NCI-H128 (cell line): ENCODE data around the gene PTRHD1.
A peak's percentile ranks its signal among the peaks of the same experiment; 100 is the strongest.

Experiments used
- DNase-seq: peaks from one replicate; lab custom pipeline; 2025; ENCODE audit not compliant: unreplicated experiment; lab: John Stamatoyannopoulos, UW

Gene PTRHD1

DNA sequence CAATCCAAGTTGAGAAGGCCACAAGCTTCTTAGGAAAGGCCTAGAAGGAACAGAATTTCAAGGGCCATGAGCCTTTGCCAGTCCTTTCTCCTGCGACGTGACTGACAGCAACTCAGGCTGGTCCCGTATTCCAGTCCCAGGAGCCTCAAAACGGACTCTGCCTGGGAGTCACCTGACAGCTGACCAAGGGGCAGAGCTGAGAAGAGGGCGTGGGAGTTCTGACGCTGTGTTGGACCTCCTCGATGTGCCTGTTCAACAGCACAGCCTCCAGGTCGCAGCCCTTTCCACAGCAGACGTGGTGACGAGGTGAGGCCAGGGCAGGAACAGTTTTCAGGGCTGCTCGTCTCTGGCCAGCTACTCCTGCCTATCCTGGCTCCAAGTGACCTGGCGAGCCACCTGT is 37.6 kb upstream of the PTRHD1 start:
- DNase-seq: no peak

DNA sequence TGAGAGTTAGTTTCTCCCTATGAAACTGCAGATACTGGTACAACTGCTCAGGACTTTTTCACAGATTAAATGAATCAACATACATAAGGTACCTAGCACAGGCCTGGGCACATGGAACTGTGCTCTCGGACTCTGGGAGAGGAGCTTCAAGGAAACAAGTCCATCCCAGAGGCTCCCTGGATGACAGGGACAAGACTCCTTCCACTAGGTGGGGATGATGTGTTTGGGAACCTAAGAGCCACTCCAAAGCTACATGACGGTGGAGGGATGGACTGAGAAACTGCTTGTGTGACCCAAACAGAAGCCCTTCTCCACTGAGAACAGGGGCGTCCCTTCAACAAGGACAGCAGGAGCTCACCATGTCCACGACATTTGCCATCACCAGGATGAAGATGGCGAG is 37.2 kb upstream of the PTRHD1 start:
- no peak for DNase-seq

DNA sequence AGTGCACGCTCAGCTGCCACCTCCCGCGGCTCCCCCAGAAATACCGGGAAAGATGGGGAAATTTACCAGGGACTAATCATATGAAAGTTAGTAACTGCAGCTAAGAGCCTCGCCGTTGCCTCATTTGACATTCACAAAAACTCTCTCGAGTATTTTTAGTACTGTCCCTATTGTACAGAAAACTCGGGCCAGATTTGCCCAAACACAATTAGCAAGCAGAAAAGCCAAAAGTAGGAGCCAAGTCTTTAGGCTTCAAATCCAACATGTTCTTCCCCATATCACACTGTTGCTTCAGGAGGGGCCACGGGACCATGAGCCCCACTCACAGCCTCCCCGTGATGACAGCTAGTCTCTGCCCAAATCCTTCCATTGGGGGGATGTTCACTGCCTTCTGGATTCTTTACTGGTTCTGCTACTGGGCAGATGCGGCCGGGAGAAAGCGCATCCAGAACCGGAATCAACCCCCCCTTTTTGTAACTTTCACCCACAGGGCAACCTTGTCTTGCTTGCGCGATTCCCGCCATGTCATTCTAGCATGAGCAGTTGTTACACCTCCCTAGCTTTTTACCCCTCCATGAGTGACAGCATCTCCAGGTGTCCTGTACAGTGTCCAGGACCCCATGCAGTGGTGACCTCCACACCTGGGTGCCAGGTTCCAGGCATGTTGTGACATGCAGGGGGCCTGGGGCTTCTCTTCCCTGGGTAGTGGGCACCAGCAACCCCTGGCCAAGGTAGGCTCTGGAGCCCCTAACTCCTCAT is 35.2 kb upstream of the PTRHD1 start:
- no peak for DNase-seq

DNA sequence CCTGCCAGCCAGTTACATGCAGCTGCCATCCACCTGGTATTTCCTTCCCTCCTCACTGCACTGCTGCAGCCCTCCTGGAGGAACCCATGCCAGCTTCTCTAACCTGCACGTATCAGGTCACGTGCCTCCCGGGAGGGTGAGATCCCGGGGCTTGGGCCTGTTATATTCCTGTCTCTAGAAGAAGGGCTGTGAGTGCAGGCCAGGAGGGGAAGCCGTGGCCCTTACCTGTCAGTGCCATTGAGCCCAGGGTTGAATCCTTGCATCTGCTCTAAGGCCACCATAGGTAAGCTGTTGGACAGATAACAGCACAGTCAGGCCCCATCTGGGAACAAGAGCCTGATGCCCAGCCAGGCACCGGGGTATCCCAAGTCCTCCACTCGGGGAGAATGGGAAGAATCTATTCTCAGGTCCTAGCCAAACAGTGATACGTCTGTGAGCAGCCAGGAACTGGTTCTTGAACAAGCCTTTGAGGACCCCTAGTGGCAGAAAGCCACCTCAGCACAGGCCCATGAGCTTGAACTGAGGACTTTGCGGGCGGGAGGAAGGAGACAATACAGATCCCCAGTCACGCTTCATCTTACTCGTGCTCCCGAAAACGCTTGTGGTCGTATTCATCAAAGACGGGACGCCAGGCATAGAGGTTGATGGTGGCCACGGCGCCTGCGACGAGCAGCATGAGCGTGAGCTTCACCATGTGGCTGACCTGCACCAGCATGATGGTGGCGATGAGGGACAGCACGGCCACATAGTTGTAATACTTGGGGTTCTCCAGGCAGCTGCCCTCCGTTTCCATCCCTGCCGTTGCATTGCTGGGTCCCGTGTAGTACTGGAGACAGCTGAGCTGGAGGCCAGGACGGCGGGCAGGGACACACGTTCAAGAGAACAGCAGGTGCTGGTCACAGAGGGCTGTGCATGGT is 34.4 kb upstream of the PTRHD1 start:
- DNase-seq: peak; percentile 73

DNA sequence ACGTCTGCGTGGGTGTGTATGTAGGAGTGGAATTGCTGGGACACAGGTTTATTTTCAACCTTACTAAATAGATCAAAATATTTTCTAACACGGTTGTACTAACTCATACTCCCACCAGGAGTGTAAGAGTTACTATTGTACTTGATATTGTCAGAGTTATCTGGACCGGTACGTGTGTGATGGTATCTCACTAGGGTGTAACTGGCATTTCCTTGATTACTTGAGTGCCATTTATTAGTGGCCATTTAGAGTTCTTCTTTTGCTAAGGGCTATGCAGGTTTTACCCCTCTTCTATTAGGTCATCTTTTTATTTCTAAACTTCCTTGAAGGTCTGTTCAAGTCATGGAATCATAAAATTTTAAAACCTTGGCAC is 33.6 kb upstream of the PTRHD1 start:
- DNase-seq: no peak

DNA sequence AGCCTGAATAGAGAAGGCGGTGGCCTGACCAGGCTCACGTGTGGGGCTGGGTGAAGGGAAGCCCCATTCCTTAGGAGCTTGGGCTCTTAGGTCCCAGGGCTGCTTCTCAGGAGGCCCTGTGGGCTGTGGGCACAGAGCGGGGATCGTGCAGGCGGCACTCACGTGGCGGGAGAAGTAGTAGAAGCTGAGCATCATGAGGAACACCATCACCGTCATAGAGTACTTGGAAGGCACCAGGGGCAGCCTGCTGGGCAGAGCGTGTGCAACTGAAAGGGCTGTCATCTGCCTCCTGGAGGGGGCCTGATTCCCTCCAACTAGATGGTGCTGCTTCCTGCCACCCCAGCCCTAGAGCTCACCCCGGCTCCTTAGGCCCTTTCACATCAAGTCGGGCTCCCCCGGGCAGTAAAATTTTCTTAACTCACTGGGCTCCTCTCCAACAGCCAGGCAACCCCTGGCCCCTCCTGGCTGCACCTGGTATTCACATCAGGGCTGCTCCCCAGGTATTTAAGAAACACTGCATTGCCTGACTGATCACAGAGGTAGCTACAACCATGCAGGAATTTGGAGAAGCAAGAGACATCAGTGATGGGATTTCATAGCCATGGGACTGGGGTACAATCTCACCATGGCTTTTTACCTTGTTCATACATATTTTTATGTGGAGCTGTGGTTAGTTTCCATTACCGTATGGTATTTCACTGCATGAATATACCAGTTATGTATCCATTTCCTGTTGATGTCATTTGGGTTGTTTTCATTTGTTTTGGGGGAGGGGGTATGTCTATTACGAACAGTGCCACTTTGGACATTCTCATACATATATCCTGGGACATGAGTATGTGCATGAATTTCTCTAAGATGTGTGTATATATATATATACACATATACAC is 32.9 kb upstream of the PTRHD1 start:
- DNase-seq: no peak

DNA sequence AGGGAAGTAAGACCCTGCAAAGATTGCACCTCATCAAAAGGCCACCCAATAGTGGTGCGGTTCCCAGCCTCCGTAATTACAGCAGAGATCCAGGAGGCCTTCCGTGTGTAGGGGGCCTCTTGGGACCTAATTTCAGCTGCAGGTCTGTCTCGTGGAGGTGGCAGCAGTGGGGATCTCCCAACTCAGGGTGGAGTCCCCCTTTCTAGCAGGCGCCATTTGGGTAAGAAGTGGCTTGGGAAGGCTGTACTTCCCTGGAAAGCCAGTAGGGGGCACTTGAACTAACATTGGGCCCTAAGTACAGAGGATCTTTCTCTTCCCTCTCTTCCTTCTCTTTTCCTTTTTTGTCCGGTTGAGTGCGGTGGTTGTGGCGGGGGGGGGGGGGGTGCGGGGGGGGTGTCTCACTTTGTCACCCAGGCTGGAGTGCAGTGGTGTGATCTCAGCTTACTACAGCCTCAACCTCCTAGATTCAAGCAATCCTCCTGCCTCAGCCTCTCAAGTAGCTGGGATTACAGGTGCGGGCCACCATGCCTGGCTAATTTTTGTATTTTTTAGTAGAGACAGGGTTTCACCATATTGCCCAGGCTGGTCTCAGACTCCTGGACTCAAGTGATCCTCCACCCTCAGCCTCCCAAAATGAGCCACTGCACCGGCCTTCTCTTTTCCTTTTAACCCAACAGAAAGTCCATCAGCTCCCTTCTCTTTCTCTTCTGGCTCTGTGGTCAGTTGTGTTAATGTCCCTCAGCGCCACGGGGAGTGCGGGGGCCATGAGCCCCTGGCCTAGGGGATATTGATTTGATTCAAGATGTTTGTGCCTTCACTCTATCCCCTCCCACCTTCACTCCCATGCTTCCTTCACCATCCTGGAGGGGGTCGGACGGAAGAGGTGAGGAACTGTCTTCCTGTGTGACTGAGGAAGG is 32.0 kb upstream of the PTRHD1 start:
- DNase-seq: no peak

DNA sequence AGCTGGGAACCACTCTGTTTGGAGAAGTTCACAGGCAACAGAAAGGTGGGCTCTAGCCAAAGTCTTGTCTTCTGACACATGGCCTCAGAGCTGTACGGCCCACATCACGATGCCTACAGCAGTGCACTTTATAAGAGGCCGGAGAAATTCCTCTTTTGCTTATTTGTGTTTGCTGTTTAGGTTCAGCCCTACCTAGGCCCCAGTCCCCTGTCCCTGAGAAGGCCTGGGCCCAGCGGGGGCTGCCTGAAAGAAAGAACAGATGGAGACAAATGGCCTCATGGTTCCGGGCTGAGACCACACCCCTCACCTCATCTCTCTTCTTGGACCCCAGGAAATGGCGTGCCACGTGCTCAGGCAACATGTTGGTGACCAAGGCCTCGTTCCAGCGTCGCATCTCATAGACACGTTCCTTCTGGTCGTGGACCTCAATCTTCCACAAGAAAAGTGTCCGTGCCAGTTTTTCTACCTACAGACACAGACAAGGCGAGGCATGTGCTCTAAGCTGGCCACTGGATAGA is 30.9 kb upstream of the PTRHD1 start:
- DNase-seq: no peak

DNA sequence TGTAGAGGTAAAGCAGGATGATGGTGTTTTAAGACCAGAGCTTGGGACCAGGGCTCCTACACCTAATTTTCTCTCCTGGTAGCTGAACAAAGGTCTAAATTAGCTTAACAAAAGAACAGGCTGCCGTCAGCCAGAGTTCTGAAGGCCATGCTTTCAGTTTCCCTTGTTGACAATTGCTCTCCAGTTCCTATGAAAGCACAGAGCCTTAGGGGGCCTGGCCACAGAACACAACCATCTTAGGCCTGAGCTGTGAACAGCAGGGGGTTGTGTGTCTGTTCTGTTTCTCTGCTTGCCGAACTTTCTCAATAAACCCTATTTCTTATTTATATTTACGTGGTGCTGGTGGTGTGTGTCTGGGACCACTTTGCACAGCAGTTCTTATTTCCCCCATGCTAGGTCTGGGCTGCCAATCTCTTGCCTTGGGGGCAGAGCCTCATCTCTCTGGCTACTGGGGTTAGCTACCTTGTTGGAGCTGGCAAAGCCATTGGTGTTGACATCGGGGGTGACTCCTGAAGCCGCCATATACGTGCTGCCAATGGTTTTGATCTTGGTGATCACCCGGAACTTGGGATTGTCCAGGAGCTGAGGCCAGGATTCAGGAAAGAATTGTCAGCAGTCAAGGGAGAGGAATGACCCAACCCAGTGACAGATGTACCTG is 29.0 kb upstream of the PTRHD1 start:
- DNase-seq: no peak

DNA sequence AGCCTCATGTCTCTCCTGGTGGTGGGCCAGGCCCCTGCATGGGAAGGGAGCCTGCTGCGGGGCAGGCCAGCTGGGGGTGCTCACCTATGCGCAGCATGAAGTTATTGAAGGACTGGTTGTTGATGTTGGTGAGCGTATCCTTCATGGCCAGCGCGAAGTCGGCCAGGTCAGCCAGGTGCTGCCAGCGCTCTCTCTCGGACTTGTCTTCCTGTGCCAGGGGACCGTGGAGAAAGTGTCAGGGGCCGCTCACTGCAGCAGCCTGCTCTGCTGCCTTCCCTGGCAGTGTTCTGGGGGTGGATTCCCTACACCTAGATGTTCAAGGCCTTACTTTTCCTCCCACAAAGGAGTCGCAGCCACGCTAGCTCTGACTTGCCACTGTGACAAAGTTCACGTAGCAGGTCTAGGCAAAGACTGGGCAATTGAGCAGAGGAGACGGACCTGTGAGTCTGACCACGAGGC is 28.3 kb upstream of the PTRHD1 start:
- no peak for DNase-seq

DNA sequence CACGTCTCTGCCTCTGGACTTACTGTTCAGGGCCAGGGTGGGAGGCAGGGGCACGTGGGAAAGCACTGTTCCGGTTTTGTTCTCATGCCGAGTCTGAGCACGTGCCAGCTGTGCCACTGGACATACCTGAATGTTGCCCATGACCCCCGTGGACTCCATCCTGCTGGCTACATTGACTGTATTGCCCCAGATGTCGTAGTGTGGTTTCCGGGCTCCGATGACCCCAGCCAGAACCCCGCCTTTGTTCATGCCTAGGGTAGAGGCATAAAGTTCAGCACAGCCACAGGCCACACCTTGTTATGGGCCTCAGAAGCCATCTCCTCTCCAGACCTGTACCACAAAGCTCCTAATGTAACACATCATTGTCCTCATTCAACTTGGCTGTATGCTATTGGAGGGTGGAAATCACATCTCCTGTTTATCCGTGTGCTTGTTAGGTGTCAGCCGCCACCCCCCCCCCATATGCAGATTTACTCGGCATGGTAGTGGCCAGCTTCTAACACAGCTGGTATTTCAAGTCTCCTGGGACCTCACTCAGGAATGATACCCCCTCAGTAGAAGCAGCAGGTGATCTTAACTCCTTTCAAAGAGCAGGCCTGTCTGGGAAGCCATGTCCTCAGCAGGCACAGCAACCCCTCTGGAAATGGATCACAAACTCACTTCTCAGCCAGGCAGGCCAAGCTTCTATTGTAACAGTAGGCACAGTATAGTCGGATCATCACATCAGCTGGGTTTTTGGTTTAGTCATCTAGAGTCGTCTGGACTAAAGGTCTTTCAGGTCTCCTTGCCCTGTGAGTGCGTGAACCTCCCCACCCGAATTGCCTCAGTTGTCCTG is 27.6 kb upstream of the PTRHD1 start:
- no peak for DNase-seq

DNA sequence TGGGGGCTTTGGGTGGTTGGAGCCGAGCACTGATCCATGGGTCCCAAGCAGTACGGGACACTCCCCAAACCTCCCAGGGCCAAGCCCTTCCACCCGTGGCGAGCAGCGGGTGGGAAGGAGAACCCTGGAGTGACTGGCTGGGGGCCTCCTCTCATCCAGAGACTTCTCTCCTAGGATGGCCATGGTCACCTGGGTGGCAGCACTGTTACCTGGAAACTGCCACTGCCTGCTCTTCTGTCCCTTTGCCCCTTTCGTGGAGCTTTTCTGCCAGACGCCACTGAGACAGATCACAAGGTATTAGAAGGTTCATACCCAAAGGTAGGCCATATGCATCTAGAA is 27.0 kb upstream of the PTRHD1 start:
- DNase-seq: no peak

DNA sequence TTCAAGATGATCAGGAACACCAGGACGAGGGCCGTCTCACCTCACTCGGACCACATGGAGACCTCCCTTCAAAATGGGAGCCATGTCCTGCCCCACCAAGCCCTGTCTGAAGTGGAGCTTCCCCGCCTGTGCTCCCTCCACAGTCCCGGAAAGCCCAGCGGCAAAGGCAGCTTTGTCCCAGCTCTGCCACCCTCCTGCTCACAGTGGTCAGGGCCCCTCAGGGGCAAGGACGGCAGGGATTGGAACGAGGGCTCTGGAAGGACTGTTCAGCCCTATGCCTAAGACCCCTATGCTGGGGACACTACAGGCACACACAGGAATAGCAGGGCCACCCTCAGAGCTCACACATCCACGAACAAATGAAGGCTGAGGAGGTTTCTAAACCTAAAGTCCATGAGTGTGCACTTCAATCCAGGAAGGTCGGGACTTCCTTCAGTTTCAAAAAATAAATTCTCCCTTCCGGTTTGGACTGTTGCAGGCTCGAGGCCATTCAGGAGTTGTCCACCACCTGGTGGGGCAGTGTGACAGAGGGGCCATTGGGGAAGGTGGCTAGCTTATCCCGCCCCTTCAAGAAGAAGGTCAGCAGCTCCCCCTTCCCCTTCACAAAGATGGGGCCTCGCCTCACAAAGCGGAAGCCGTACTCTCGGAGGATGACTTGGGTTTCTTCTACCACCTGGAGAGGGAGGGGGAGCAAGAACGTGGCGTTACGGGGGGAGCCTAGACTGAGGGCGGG is 26.4 kb upstream of the PTRHD1 start:
- no peak for DNase-seq

DNA sequence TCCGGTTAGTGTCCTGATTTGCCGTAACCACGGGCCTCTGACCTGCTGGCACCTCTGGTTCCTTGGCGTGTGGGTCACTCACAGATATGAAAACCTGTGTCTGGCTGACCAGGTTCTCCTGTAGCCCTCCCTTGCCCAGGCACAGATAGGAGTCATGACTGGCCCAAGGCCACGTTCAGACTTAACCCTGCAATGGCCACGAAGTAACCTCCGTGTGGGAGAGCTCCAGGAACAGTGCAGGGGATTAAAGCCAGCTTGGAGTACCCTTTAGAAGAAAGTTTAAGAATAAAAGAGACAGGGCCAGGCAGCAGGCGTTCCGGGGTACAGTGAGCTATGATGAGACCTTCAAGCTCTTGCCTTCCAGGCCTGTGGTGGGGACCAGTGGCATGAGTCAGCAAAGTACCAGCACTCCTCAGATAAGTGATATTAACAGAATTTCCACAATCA is 25.6 kb upstream of the PTRHD1 start:
- DNase-seq: no peak

DNA sequence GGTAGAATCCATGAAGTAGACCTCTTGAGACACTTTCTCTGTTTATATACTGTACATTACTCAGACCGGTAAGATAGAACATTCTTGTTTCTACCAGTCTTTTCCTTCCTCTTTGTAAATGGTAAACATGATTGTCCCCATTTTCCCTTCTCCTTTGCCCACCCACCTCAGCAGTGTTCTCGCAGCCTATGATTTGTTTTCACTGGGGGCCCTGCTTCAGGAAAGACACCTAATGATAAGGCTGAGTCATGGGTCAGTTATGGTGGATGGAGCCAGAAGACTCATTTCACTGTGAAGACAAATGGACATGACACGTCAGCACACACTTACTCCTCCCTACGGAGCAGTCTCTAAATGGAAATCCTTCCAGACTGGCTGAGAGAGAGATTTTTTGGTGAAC is 23.7 kb upstream of the PTRHD1 start:
- no peak for DNase-seq

DNA sequence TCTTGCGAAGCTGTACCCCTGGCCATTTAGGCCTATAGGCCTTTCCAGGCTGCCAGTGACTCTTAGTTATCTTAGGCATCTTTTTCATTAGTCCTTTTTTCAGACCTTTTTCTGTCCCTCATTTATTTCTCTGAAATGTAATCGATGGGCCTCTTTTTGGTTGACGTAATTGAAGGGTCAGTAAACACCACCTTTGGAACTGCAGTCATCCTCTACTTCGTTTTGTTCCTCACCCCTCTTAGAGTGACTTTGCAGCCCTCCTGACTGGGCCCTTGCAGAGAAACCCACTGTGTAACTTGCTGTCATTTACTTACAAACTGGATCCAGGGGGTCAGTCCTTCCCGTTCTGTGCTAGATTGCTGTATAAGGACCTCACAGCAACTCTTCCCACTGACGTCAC is 23.2 kb upstream of the PTRHD1 start:
- no peak for DNase-seq

DNA sequence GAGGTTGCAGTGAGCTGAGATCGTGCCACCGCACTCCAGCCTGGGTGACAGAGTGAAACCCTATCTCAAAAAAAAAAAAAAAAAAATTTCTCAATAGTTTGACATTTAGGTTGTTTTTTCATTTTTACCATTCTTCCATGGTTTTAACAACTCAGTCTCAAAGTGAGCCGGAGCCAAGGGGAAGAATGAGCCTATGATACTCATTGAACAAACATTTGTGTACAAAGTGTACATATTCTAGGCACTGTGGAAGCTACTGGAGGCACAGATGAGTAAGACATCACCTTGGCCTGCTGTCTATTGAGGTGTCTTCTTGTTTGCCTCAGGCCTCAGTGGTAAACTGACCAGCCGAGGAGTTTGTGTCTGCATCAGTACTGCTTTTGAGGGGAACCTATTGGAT is 22.0 kb upstream of the PTRHD1 start:
- no peak for DNase-seq

DNA sequence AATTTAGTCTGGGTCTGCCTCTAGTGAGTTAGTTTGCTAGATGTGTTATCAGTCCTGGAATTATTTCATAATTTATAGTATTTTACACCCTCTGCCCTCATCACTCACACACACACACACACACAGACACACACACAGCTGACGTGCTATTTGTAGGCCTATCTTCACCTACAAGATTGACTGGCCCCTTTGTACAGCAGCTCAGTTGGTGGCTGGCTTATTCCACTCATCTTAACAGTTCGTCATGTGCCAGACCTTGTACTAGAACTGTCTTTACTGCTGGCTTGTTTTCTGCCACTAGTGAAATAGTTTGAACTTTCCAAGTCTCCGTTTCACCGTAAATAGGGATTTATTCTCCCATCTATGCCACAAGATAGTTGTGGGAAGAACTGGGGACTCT is 21.3 kb upstream of the PTRHD1 start:
- no peak for DNase-seq
